PC-3 (cell line): ENCODE results near the gene TOLLIP. TPM values are rescaled to one million over a fixed set of nuclear protein-coding genes. Genes with fewer than 3 reads are reported as not detected.

Source experiments
- ATAC-seq: fragments of 200-7000 bp; cut with Tn5 transposase; 2 replicates; pipeline ENCODE4 v1.9.1; 2020; ENCODE audit warnings: mild to moderate bottlenecking, moderate library complexity
- BruUV-seq: library from RNA; stranded (reverse); fragments of 400-500 nt; replicated peaks from 2 replicates; lab custom pipeline; 2021; lab: Mats Ljungman, UMichigan
- CTCF ChIA-PET: fragments of 300-600 bp; sonication (Branson Sonifier 250); formaldehyde crosslinking; loops from one replicate; lab custom pipeline; 2022; ENCODE audit warnings: antibody characterized with exemption; lab: Charles Lee
- POLR2A ChIA-PET: fragments of 300-600 bp; sonication (Branson Sonifier 250); formaldehyde crosslinking; loops from one replicate; lab custom pipeline; 2022; ENCODE audit warnings: antibody characterized with exemption; ENCODE audit not compliant: unreplicated experiment; lab: Charles Lee
- DNase-seq: peaks from one replicate; pipeline ENCODE4 v3.0.0-alpha.2; 2015
- H2AFZ ChIP-seq: fragments of 300-600 bp; sonication (generic); 2 replicates; pipeline ENCODE4 v1.6.0; 2016; ENCODE audit warnings: antibody characterized with exemption, low read length
- H3F3A ChIP-seq: fragments of 300-600 bp; sonication (generic); one replicate; pipeline ENCODE4 v1.6.0; 2017; ENCODE audit warnings: antibody characterized with exemption, low read length, control low read depth, mild to moderate bottlenecking; ENCODE audit not compliant: unreplicated experiment
- H3K27ac ChIP-seq: fragments of 300-600 bp; sonication (generic); 2 replicates; pipeline ENCODE4 v1.5.1; 2016; ENCODE audit warnings: mild to moderate bottlenecking, low read length
- H3K27me3 ChIP-seq: fragments of 300-600 bp; sonication (generic); 2 replicates; pipeline ENCODE4 v1.6.1; 2016; ENCODE audit warnings: low read length, mixed read lengths
- H3K36me3 ChIP-seq: fragments of 300-600 bp; sonication (generic); 2 replicates; pipeline ENCODE4 v1.6.1; 2016; ENCODE audit warnings: low read depth, mixed run types, low read length, mixed read lengths
- H3K4me1 ChIP-seq: fragments of 300-600 bp; sonication (generic); 2 replicates; pipeline ENCODE4 v1.5.1; 2016; ENCODE audit warnings: low read length; ENCODE audit not compliant: insufficient read depth
- H3K4me2 ChIP-seq: fragments of 300-600 bp; sonication (generic); 2 replicates; pipeline ENCODE4 v1.6.0; 2016; ENCODE audit warnings: low read length
- H3K4me3 ChIP-seq: fragments of 300-600 bp; sonication (generic); 2 replicates; pipeline ENCODE4 v1.5.1; 2016; ENCODE audit warnings: mild to moderate bottlenecking, low read length, mixed read lengths
- H3K79me2 ChIP-seq: fragments of 300-600 bp; sonication (generic); 2 replicates; pipeline ENCODE4 v1.6.1; 2017; ENCODE audit warnings: low read length, mixed read lengths
- H3K9ac ChIP-seq: fragments of 300-600 bp; sonication (generic); 2 replicates; pipeline ENCODE4 v1.6.0; 2016; ENCODE audit warnings: mild to moderate bottlenecking, low read length
- H3K9me2 ChIP-seq: fragments of 300-600 bp; sonication (generic); replicated peaks from 2 replicates; pipeline ENCODE4 v1.6.1; 2016; ENCODE audit warnings: mixed run types, low read length, mixed read lengths
- H3K9me3 ChIP-seq: fragments of 300-600 bp; sonication (generic); 2 replicates; pipeline ENCODE4 v1.6.1; 2016; ENCODE audit warnings: low read length, mixed read lengths
- H4K20me1 ChIP-seq: fragments of 300-600 bp; sonication (generic); 2 replicates; pipeline ENCODE4 v1.6.1; 2016; ENCODE audit warnings: low read length, mixed read lengths
- CTCF ChIP-seq: fragments of 300-600 bp; sonication (generic); conservative IDR thresholded peaks from 2 replicates; pipeline ENCODE4 v1.5.1; 2017; ENCODE audit warnings: antibody characterized with exemption, low read depth, mild to moderate bottlenecking, low read length
- EZH2 ChIP-seq: fragments of 300-600 bp; sonication (generic); IDR thresholded peaks from one replicate; pipeline ENCODE4 v1.6.1; 2017; ENCODE audit warnings: antibody characterized with exemption, mild to moderate bottlenecking, low read length; ENCODE audit not compliant: unreplicated experiment
- EZH2phosphoT487 ChIP-seq: fragments of 300-600 bp; sonication (generic); IDR thresholded peaks from 2 replicates; pipeline ENCODE4 v1.6.1; 2018; ENCODE audit warnings: mild to moderate bottlenecking, antibody characterized with exemption, low read length, borderline replicate concordance
- intact Hi-C: fragments of 100-400 bp; cut with micrococcal nuclease; formaldehyde crosslinking; loops from 2 replicates; pipeline ENCODE4 v1.9.0; 2023
- total RNA-seq: library from RNA; depleted of rRNA; stranded (reverse); fragments of >200 nt; gene quantifications from 2 replicates; pipeline ENCODE4 v1.2.3, GENCODE V29; 2014

TOLLIP gene
- total RNA-seq, 1 experiment from 2014 or later = 43.2 TPM

GRCh38 chr11:1323774-1324173 lies 14.3 kb upstream of the TOLLIP start:
- BruUV-seq = no TSS peak
- H2AFZ ChIP-seq = no peak overlapping the region
- no peak for ATAC-seq
- no peak overlapping the region for H3K9ac ChIP-seq
- TF ChIP-seq EZH2 (no peak), EZH2phosphoT487 (no peak), CTCF (no peak)
- H3K9me2 ChIP-seq = no peaks in the 10 kb centered on the region
- POLR2A ChIA-PET = no interaction called here
- H4K20me1 ChIP-seq = no peaks in the 10 kb centered on the region
- intact Hi-C loops = no loop called here
- no peaks in the 10 kb centered on the region for H3K4me1 ChIP-seq
- H3F3A ChIP-seq = no peaks in the 10 kb centered on the region
- no peak for DNase-seq
- no peaks in the 10 kb centered on the region for H3K27me3 ChIP-seq
- no peaks in the 10 kb centered on the region for H3K9me3 ChIP-seq
- H3K4me3 ChIP-seq = no peak overlapping the region
- no peaks in the 10 kb centered on the region for H3K79me2 ChIP-seq
- no peak overlapping the region for H3K4me2 ChIP-seq
- CTCF ChIA-PET = no interaction called here
- no peaks in the 10 kb centered on the region for H3K36me3 ChIP-seq
- no peak overlapping the region for H3K27ac ChIP-seq

- H3K4me1 ChIP-seq = no peaks in the 10 kb centered on the region
- BruUV-seq = no TSS peak
- no peaks in the 10 kb centered on the region for H3K36me3 ChIP-seq
- intact Hi-C loops = no loop called here
- ATAC-seq (no peak), DNase-seq (no peak)
- no peaks in the 10 kb centered on the region for H3K27me3 ChIP-seq
- no peaks in the 10 kb centered on the region for H3K9me3 ChIP-seq
- no peak overlapping the region for H3K27ac ChIP-seq
- H3K4me2 ChIP-seq = no peak overlapping the region
- H3K4me3 ChIP-seq = no peak overlapping the region
- H4K20me1 ChIP-seq = no peaks in the 10 kb centered on the region
- no peaks in the 10 kb centered on the region for H3K9me2 ChIP-seq
- H3F3A ChIP-seq = no peaks in the 10 kb centered on the region
- ChIA-PET CTCF (no interaction called here), POLR2A (no interaction called here)
- no peak overlapping the region for H2AFZ ChIP-seq
- no peak for TF ChIP-seq CTCF
- no peak for TF ChIP-seq EZH2phosphoT487
- TF ChIP-seq EZH2 = no peak
- no peak overlapping the region for H3K9ac ChIP-seq
- no peaks in the 10 kb centered on the region for H3K79me2 ChIP-seq
Observed at GRCh38 chr11:1317993-1318392, 8.6 kb upstream of the TOLLIP start.

GRCh38 chr11:1317432-1317831 lies 8.0 kb upstream of the TOLLIP start:
- Histone ChIP-seq H3K79me2 (no peaks in the 10 kb centered on the region), H3K9me2 (no peaks in the 10 kb centered on the region), H3K36me3 (no peaks in the 10 kb centered on the region)

More at GRCh38 chr11:1317432-1317831, 8.0 kb upstream of the TOLLIP start:
- TF ChIP-seq EZH2phosphoT487 = no peak
- no peak for TF ChIP-seq CTCF
- no peak for TF ChIP-seq EZH2
- no peaks in the 10 kb centered on the region for H4K20me1 ChIP-seq
- H2AFZ ChIP-seq = no peak overlapping the region
- no peaks in the 10 kb centered on the region for H3F3A ChIP-seq
- ChIA-PET CTCF (no interaction called here), POLR2A (no interaction called here)
- H3K9ac ChIP-seq = no peak overlapping the region
- H3K9me3 ChIP-seq = no peaks in the 10 kb centered on the region
- H3K4me2 ChIP-seq = no peak overlapping the region
- no peak overlapping the region for H3K27ac ChIP-seq
- no peaks in the 10 kb centered on the region for H3K4me1 ChIP-seq
- no peaks in the 10 kb centered on the region for H3K27me3 ChIP-seq
- H3K4me3 ChIP-seq = no peak overlapping the region
- no peak for ATAC-seq
- no peak for DNase-seq
- BruUV-seq = no TSS peak
- intact Hi-C loops = no loop called here
